LNCaP clone FGC (cell line): ENCODE measurements around the gene MRPS5.

ENCODE experiments used
- DNase-seq: peaks from one replicate; pipeline ENCODE4 v3.0.0-alpha.2; 2011; ENCODE audit warnings: low read depth
- H3K4me3 ChIP-seq: 2 replicates; pipeline ENCODE4 v1.5.1; 2011; ENCODE audit warnings: mild to moderate bottlenecking, low read depth, low read length, control low read depth
- TF ChIP-seq, protein P1 (sequence below): IDR thresholded peaks from 2 replicates; pipeline ENCODE4 v1.5.1; 2012; ENCODE audit warnings: mild to moderate bottlenecking; ENCODE audit not compliant: control insufficient read depth, insufficient read depth; ENCODE audit errors: extremely low read depth

Gene MRPS5

GRCh38 chr2:95091885-95092555 is 29.6 kb downstream of the MRPS5 start:
- no peak overlapping the region for H3K4me3 ChIP-seq
- DNase-seq: no peak
- TF ChIP-seq, protein P1, sequence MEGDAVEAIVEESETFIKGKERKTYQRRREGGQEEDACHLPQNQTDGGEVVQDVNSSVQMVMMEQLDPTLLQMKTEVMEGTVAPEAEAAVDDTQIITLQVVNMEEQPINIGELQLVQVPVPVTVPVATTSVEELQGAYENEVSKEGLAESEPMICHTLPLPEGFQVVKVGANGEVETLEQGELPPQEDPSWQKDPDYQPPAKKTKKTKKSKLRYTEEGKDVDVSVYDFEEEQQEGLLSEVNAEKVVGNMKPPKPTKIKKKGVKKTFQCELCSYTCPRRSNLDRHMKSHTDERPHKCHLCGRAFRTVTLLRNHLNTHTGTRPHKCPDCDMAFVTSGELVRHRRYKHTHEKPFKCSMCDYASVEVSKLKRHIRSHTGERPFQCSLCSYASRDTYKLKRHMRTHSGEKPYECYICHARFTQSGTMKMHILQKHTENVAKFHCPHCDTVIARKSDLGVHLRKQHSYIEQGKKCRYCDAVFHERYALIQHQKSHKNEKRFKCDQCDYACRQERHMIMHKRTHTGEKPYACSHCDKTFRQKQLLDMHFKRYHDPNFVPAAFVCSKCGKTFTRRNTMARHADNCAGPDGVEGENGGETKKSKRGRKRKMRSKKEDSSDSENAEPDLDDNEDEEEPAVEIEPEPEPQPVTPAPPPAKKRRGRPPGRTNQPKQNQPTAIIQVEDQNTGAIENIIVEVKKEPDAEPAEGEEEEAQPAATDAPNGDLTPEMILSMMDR: no peak

DNA sequence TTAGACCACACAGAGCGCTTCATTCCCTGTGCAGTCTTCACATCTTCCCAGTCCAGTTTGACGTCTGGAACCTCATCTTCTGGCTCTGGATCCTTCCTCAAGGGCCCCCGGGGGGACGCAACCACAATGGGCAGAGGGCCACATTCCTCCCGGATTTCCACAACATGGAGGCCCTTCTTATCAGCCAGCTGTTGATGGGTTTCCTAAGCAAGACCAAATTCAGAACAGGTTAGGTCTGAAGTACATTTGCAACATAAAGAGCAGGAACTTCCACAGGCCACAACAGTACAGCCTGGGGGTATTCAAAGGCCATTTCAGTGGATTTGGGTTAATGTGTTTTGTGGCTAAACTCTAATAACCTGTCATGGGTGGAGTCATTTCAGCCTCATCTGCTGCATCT is 34.2 kb downstream of the MRPS5 start:
- DNase-seq: no peak
- TF ChIP-seq, protein P1: no peak
- no peak overlapping the region for H3K4me3 ChIP-seq

DNA sequence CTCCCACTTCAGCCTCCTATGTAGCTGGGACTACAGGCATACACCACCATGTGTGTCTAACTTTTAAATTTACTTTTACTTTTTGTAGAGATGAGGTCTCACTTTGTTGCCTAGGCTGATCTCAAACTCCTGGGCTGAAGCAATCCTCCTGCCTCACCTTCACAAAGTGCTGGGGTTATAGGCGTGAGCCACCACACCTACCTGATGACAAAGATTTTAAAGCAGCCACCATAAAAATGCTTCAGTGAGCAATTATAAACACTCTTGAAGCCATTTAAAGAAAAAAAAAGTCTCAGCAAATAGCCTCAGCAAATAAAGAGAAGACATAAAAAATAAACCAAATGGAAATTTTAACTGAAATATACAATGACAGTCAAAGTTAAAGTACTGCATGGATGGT is 35.6 kb downstream of the MRPS5 start:
- TF ChIP-seq, protein P1: no peak
- DNase-seq: no peak
- H3K4me3 ChIP-seq: no peak overlapping the region

- TF ChIP-seq, protein P1: no peak
- no peak for DNase-seq
Observed at GRCh38 chr2:95082477-95082876, 39.1 kb downstream of the MRPS5 start.

GRCh38 chr2:95079199-95079683 is 42.4 kb downstream of the MRPS5 start:
- no peak overlapping the region for H3K4me3 ChIP-seq
- DNase-seq: no peak

More at GRCh38 chr2:95082477-95082876, 39.1 kb downstream of the MRPS5 start:
- no peak overlapping the region for H3K4me3 ChIP-seq

GRCh38 chr2:95077861-95078603 is 43.6 kb downstream of the MRPS5 start:
- DNase-seq: no peak
- H3K4me3 ChIP-seq: no peak overlapping the region
- TF ChIP-seq, protein P1: no peak

More at GRCh38 chr2:95079199-95079683, 42.4 kb downstream of the MRPS5 start:
- TF ChIP-seq, protein P1: no peak
